ENCODE results near the gene EYA2. TPM values are rescaled to one million over a fixed set of nuclear protein-coding genes. Genes with fewer than 3 reads are reported as not detected.
"Not testable (repeated sequence)": the region's sequence is repeated elsewhere in the genome, so short reads cannot be mapped to it uniquely, and the experiment has no call there.

The EYA2 gene
- total RNA-seq, 1 donor from 2014 or later: 15.4 TPM

GRCh38 chr20:47205577-47206123 is 311.0 kb downstream of the EYA2 start:
- peak in 1 of 2 donors; percentile 82 for DNase-seq (ENCODE audit: low spot score in 2 of 2)

GRCh38 chr20:47206552-47206951 is 311.9 kb downstream of the EYA2 start:
- H3K27me3 ChIP-seq; DNase-seq (ENCODE audit: low spot score in 2 of 2); H3K4me1 ChIP-seq; intact Hi-C loops (cut with DNase I); H3K9me3 ChIP-seq; H3K27ac ChIP-seq; H3K4me3 ChIP-seq: not testable (repeated sequence)
- peaks cover 19 to 35% of the 10 kb centered on the region in 2 donors for H3K36me3 ChIP-seq

More at GRCh38 chr20:47205577-47206123, 311.0 kb downstream of the EYA2 start:
- peak; percentile 57 to 65 (median 60) for TF ChIP-seq CTCF (IDR thresholded peaks at IDR 0.05)
- no peak overlapping the region for H3K27ac ChIP-seq
- peaks cover 16 to 27% of the 10 kb centered on the region in 2 donors for H3K36me3 ChIP-seq
- no peaks in the 10 kb centered on the region for H3K9me3 ChIP-seq
- H3K4me3 ChIP-seq: no peak overlapping the region
- no peaks in the 10 kb centered on the region for H3K4me1 ChIP-seq
- intact Hi-C loops (cut with DNase I): no loop called here
- no peaks in the 10 kb centered on the region for H3K27me3 ChIP-seq

GRCh38 chr20:47206962-47207641 is 312.5 kb downstream of the EYA2 start:
- no peaks in the 10 kb centered on the region for H3K9me3 ChIP-seq
- intact Hi-C loops (cut with DNase I): no loop called here
- peaks cover 21 to 40% of the 10 kb centered on the region in 2 donors for H3K36me3 ChIP-seq
- DNase-seq (ENCODE audit: low spot score in 2 of 2): no peak
- no peak for TF ChIP-seq CTCF (IDR thresholded peaks at IDR 0.05)
- no peak overlapping the region for H3K4me3 ChIP-seq
- H3K27ac ChIP-seq: no peak overlapping the region
- no peaks in the 10 kb centered on the region for H3K27me3 ChIP-seq
- H3K4me1 ChIP-seq: no peaks in the 10 kb centered on the region

DNA sequence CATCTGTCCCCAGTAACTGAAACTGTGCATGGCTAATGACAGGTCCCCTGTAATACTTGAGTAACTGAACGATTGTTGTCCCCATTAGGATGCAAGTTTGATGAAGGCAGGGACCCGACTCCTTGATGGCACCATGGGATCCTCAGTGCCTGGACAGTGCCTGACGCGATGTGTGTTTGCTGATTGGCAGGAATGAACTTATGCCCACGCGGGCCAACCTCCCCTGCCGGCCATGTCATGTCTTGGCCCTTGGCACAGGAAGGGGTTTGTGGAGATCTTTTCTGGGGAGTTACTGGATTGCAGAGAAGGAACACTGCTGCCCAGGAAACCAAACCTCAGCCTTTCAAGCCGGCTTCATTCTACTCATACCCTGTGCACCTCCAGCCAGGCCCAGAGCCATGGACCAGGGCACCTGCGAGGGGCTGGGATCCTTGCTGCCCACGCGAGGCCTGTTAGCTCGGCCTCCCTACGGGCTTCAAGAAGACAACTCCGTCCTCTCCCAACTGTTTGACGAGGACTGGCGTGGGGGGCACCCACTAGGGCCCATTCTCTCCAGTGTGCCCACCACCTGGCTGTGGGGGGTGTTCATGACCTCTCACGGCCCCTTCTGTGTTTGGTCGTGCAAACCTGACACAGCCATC is 314.0 kb downstream of the EYA2 start:
- H3K4me1 ChIP-seq: no peaks in the 10 kb centered on the region
- H3K36me3 ChIP-seq: peaks cover 34 to 56% of the 10 kb centered on the region in 2 donors
- TF ChIP-seq CTCF (IDR thresholded peaks at IDR 0.05): no peak
- H3K9me3 ChIP-seq: no peaks in the 10 kb centered on the region
- no peak overlapping the region for H3K4me3 ChIP-seq
- H3K27me3 ChIP-seq: no peaks in the 10 kb centered on the region
- intact Hi-C loops (cut with DNase I): no loop called here
- no peak for DNase-seq (ENCODE audit: low spot score in 2 of 2)
- no peak overlapping the region for H3K27ac ChIP-seq

GRCh38 chr20:47209982-47210381 is 315.3 kb downstream of the EYA2 start:
- DNase-seq (ENCODE audit: low spot score in 2 of 2): no peak
- no peak overlapping the region for H3K27ac ChIP-seq
- no peak for TF ChIP-seq CTCF (IDR thresholded peaks at IDR 0.05)
- intact Hi-C loops (cut with DNase I): no loop called here
- H3K9me3 ChIP-seq: no peaks in the 10 kb centered on the region
- no peaks in the 10 kb centered on the region for H3K27me3 ChIP-seq
- no peaks in the 10 kb centered on the region for H3K4me1 ChIP-seq
- H3K36me3 ChIP-seq: peaks cover 34 to 67% of the 10 kb centered on the region in 2 donors
- no peak overlapping the region for H3K4me3 ChIP-seq

DNA sequence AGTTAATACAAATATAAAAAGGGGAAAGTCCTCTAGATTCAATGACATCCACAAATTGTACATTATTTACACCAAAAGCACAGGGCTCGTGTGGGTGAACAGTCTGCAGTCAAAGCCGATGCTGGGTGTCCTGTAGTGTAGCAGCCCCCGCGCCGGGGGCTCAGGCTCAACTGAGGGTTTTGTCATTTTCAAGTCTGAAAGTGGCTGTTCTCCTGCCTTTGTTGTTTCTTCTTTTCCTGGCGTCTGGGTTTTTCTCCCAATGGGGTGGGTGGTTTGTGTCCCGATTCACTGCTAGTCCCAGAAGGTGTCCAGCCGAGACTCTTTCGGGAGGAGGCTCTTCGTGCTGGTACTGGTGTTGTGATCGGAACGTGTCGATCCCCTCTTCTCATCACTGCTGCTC is 315.8 kb downstream of the EYA2 start:
- intact Hi-C loops (cut with DNase I): no loop called here
- Histone ChIP-seq H3K36me3 (peaks cover 34 to 72% of the 10 kb centered on the region in 2 donors), H3K4me1 (no peaks in the 10 kb centered on the region), H3K27me3 (no peaks in the 10 kb centered on the region), H3K27ac (no peak overlapping the region), H3K9me3 (no peaks in the 10 kb centered on the region), H3K4me3 (no peak overlapping the region)
- DNase-seq (ENCODE audit: low spot score in 2 of 2): no peak
- TF ChIP-seq CTCF (IDR thresholded peaks at IDR 0.05): no peak
